Left cardiac atrium (tissue), 4 donors: ENCODE results near the gene ABCA1. TPM values are rescaled to one million over a fixed set of nuclear protein-coding genes. Genes with fewer than 3 reads are reported as not detected.
A peak's percentile ranks its signal among the peaks of the same experiment; 100 is the strongest.

Experiments used
- ATAC-seq, 2 donors: fragments of 200-7000 bp; cut with Tn5 transposase; one replicate each; pipeline ENCODE4 v1.9.1; 2020; ENCODE audit warnings: mild to moderate bottlenecking in 2 of 2, moderate library complexity in 2 of 2
- DNase-seq: peaks from one replicate; pipeline ENCODE4 v3.0.0-alpha.2; 2020
- intact Hi-C, 2 donors: fragments of 100-400 bp; cut with DNase I; formaldehyde crosslinking; loops; one replicate each; pipeline versions ENCODE4 v1.14.1 to v1.15.1; 2022 to 2023
- total RNA-seq, 2 donors: library from RNA; stranded (reverse); fragmentation: NEBNext Ultra II Directional; extraction: Animal tissue kit (Norgen Biotek cat#: 25700); gene quantifications; one replicate each; pipeline ENCODE4 v1.2.1, GENCODE V29; 2021
- donor health status: DM: no; HTN: yes; CAD: no.
- donor health status: DM: no; HTN: yes; CAD: no; lungs with severe emphysema.
- donor health status: DM: yes; HTN: yes; CAD: no.
- donor health status: Dilated cardiomyopathy.

Gene ABCA1
- total RNA-seq, 2 donors from 2014 or later, result 8.3 to 19.8 TPM

DNA sequence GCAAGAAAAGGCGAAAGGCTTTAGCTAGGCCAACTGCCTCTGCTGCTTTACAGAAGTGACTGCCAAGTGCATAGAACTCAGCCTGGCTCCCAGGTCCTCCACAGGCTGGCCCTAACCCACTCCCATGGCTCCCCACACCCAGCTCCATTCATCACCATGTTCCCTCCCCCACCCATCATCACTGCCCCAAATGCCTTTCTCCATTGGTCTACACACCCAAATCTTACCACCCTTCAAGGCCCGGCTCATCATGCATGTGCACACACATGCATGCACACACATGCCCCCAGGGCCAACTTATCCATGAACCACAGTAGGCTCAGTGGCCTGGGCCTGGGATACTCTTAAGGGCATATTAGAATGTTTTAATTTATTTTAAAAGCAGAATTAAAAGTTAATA lies 44.8 kb downstream of the ABCA1 start:
- ATAC-seq (no peak), DNase-seq (no peak)
- intact Hi-C loops, result no loop called here

DNA sequence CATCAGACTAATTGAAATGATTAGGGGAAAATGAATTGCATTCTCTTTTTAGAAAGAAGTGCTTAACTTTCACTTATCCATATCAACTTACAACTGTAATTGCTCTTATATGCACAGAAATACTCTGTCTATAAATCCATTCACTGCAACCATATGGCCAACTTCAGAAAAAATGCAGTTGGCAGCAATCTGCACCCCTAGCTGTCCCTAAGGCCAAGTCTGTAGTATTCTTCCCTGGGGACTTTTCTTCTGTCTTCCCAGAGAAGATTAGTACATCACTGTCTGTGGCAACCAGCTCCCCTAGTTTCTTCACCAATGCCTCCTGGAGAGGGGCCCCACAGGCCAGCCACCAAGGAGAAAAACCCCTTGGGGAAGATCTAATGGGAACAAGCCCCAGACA lies 45.4 kb downstream of the ABCA1 start:
- intact Hi-C loops, result no loop called here
- DNase-seq (no peak), ATAC-seq (peak in 1 of 2 donors; percentile 30)

GRCh38 chr9:104882086-104882485 lies 45.9 kb downstream of the ABCA1 start:
- no peak for DNase-seq
- intact Hi-C loops, result no loop called here

GRCh38 chr9:104879555-104880309 lies 48.2 kb downstream of the ABCA1 start:
- DNase-seq, result no peak
- intact Hi-C loops, result no loop called here
- peak; percentile 58 to 83 for ATAC-seq

More at GRCh38 chr9:104882086-104882485, 45.9 kb downstream of the ABCA1 start:
- no peak for ATAC-seq

GRCh38 chr9:104876587-104876986 lies 51.4 kb downstream of the ABCA1 start:
- DNase-seq, result no peak
- ATAC-seq, result no peak
- intact Hi-C loops, result no loop called here

DNA sequence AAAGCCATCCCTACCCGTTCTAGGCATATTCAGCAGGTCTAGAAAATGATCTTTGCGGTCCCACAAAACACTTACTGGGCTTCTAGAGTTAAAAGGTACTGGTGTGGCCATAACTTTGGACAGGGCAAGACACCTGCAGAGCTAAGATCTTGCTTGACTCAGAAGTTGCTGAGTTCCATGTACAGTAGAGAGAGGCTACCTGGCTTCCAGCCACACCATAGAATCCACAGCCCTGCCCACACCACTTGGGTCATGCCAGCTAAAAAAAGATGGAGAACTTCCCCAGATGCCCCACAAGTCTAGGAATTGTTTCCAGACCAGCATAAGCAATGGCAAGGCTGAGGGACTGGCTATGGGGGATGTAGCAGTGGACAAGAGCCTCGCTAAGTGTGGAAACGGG lies 52.1 kb downstream of the ABCA1 start:
- intact Hi-C loops, result no loop called here
- ATAC-seq, result no peak
- no peak for DNase-seq

GRCh38 chr9:104875320-104875719 lies 52.6 kb downstream of the ABCA1 start:
- DNase-seq (no peak), ATAC-seq (no peak)
- intact Hi-C loops, result no loop called here

- intact Hi-C loops, result no loop called here
- no peak for DNase-seq
- no peak for ATAC-seq
Observed at GRCh38 chr9:104873489-104873850, 54.5 kb downstream of the ABCA1 start.

DNA sequence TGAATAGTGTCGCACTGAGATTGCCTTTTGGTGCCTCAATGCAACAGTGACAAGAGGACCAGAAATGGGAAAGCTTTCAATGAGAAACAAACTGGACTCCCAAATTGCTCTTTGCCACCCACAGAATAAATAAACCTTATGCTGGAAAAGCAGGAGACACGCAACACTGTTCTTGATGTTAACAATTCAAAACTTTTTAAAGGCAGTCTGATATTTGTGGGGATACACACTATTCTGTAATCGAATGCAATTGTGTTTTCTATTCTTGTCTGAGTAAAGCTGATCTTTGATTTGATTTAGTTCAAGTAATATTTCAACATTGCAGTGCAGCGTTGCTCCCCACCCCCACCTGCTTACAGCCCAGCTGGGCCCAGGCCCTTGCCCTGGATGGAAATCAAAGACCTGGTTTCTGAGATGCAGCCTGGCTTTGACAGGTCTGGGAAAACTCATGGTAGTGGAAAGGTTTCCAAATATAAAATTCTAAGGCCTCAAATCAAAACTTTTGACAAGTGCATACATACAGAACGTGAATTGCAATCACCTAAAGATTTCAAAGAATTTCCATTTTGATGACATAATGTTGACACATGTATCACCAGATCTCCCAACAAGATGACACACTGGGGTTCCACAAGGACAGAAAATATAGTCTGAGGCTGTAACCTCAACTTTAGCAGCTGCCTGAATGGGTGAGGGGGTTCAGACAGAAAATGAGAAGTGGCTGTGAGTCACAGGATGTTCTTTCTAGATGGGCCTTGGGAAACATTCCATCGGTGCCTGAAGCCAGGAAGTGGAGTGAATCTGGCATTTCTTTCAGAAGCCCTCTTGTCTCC lies 55.1 kb downstream of the ABCA1 start:
- ATAC-seq (peak; percentile 28 to 57), DNase-seq (no peak)
- intact Hi-C loops, result no loop called here

DNA sequence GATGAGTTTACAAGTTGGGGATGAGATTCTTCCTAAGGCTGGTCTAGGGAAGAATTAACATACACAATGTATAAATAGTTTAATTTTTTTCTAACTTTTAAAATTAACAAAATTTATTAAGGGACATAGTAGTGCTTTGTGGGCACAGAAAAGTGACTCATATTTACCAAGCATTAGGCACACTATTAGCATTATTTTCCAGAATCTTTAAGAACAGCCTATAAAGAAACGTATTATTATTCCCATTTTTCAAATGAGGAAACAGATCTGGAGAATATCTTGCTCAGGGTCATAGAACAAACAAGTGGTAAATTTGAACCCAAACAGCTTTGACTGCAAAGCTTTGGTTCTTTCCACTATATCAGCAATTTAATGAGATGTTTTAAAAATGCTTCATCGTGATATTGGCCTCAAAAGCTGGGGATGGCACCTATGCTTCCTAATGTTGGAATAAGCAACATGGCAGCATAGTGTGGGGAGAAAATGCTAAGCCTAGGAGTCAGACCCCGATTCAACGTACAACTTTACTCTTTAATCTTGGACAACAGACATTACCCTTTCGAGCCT lies 55.9 kb downstream of the ABCA1 start:
- intact Hi-C loops, result no loop called here
- no peak for ATAC-seq

DNA sequence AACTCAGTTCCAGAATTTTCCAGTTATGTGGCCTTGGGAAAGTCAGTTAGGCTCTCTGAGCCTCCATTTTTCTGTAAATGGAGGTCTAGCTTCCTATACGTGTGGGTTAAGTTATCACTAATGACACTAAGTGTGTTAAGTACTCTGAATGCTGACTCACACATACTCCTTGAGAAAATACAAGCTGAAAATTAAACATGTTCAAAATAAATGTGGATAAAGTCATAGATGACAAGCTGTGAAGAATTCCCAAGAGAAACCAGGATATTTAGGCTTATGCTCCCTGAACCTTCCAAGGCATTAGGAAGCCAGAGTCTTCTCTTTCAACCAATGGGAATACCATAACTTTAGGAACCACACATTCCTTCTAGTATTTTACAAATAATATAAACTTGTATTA lies 58.1 kb downstream of the ABCA1 start:
- ATAC-seq (no peak), DNase-seq (no peak)

More for the DNA sequence above, 55.9 kb downstream of the ABCA1 start:
- no peak for DNase-seq

DNA sequence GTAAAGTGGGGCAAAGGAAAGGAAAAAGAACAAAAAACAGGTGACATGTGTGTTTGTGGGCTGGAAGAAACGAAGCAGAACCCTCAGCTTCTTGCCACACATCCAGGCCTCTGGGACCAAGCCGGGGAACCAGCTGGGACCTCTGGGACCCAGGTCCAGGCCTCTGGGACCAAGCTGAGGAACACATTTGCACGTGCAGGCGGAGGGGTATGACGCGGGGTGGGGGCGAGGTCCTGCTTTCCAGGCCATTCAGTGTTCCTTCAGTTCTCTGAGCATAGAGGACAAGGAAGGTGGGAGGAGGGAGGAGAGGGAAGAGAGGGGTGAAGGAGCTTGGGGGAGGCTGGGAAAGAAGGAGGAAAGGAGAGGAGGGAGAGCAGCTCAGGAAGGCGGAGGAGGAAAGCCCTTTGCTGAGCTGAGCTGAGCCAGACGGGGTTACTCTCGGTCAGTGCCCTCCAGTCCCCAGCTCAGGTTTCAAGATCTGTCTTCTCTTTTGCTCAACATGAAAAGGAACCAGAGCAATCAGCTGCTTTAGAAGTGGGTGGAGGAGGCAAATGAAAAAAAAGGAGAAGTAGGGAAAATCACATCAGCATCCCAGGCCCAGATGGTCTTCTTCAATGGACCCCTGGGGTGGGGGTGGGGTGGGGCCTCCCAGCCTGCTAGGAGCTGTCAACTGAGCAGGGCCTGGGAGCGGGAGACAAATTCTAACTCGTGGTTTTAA lies 59.1 kb downstream of the ABCA1 start:
- peak; percentile 71 for DNase-seq
- intact Hi-C loops, result loop anchor here (10.0 kb wide), 4 partner anchors 56 to 286 kb away; partner anchors contain the start of gene ABCA1 (in 2 of the 2)
- ATAC-seq, result peak; percentile 93 to 94

More for the DNA sequence above, 58.1 kb downstream of the ABCA1 start:
- intact Hi-C loops, result loop anchor here (10.0 kb wide), 4 partner anchors 55 to 285 kb away; partner anchors contain the start of gene ABCA1 (in 2 of the 2)

DNA sequence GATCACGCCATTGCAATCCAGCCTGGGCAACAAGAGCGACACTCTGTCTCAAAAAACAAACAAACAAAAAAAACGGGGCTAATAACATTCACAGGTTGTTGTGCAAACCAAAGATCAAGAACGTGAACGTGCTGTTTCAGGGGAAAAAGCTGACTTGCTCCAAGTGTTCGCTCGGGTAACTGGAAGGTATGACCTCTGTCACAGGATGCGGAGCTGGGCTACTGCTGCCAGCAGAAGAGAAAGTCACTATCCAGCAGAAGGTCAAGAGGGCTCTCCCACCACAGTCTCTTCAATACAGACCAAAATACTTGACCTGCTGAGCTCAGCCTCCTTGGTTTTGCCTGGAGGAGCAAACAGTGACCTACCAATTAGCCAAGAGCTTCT lies 59.7 kb downstream of the ABCA1 start:
- DNase-seq, result no peak
- intact Hi-C loops, result loop anchor here (10.0 kb wide), 4 partner anchors 57 to 287 kb away; partner anchors contain the start of gene ABCA1 (in 2 of the 2)
- ATAC-seq, result no peak

DNA sequence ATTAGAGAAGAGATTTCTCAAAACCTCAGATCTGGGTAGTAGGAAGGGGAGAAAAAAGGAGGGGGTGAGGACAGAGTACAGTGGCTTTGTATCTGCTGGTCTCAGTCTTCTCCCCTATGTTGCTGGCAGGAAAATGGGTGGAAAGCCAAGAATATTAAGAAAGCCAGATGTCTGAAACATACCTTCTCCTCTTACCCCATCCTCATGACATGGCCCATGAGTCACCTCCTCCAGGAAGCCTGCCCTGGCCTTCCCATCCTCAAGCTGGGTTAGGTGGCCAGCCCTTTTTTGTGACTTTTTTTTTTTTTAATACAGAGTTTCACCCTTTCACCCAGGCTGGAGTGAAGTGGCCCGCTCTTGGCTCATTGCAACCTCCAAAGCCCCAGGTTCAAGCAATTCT lies 61.8 kb downstream of the ABCA1 start:
- ATAC-seq (no peak), DNase-seq (no peak)
- intact Hi-C loops, result loop anchor here (10.0 kb wide), 4 partner anchors 59 to 289 kb away; partner anchors contain the start of gene ABCA1 (in 2 of the 2)

DNA sequence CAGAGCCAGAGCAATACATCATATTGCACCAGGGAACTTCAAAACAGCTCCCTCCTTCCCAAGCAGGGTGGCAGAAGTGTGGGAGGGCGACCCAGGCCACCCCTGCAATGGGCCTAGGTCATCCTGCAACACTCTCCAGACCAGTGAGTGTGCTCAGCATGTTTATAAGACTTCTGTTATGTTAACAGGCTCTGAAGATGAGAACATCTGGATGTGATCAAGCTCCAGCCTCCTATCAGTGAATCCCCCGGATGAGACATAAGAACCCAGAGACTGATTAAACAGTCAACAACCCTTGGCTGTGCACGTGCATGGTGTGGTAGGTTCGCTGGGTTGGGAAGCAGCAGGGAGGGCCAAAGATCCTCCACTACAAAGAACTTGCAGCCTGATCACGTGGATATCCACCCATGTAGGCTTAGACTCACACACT lies 63.3 kb downstream of the ABCA1 start:
- DNase-seq (no peak), ATAC-seq (peak in 1 of 2 donors; percentile 9)
- intact Hi-C loops, result loop anchor here (2.0 to 10.0 kb wide), 6 partner anchors 60 to 553 kb away; partner anchors contain the start of gene ABCA1 (in 2 of the 2)

DNA sequence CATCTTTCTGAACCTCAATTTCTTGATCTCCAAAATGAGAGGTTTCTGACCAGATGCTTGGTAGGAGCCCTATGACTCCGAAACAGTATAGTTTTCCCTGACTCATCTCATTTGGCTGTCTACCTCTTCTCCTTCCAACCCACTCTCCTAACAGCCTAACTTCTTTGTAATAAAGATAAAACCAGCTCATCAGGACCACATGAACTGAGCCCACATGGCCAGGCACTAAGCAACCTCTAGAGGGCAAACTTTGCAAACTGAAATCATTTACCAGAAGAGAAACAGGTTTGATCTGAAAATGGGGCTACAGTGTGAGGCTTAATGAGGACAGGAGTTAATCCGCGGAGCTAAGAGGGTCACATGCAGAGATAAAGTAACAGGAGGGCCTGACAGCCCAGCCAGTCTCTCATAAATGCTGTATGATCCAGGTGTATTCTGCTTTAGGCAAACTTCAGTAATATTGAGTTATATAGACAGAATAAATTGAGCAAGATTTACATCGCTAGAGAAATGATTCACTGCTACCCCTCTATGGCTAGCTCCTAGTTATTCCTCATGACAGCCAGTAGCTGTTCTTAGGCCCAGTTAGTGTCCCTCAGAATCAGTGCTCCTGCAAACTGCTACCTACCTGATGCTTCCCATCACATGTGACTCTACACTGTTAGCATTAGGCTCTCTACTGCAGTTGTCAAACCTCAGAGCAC lies 64.6 kb downstream of the ABCA1 start:
- intact Hi-C loops, result loop anchor here (5.0 to 10.0 kb wide), 5 partner anchors 61 to 554 kb away; partner anchors contain the start of gene ABCA1 (in 2 of the 2)
- DNase-seq, result no peak
- ATAC-seq, result peak; percentile 72 to 74

GRCh38 chr9:104861397-104861796 lies 66.6 kb downstream of the ABCA1 start:
- ATAC-seq (no peak), DNase-seq (no peak)
- intact Hi-C loops, result loop anchor here (5.0 to 10.0 kb wide), 5 partner anchors 63 to 556 kb away; partner anchors contain the start of gene ABCA1 (in 2 of the 2)

DNA sequence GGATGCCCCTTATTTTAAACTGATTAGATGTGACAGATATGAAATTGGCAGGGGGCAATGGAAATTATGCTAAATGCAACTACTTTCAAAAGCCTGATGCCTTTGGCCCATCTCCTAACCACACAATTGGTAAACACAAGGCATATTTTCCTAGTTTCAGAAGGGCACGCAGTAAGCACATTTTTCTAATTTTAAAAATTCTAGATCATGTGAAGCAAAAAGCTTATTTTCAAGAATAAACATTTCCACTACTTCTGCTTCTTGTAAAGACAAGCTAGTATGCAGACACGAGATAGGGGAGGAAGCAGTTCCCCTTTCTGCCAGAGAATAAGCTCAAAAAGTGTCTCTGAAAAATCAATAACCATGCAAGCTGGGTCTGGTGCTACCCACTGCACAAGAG lies 67.7 kb downstream of the ABCA1 start:
- DNase-seq (no peak), ATAC-seq (no peak)
- intact Hi-C loops, result loop anchor here (5.0 to 10.0 kb wide), 5 partner anchors 65 to 557 kb away; partner anchors contain the start of gene ABCA1 (in 2 of the 2)
